IgD-negative memory B cell (primary cell): ENCODE results near the gene HOXA5. TPM values are rescaled to one million over a fixed set of nuclear protein-coding genes. Genes with fewer than 3 reads are reported as not detected.

Experiments
- H3K27ac Mint-ChIP-seq, 3 donors: one replicate each; pipeline ENCODE4 v1.8.0; 2020 to 2022; ENCODE audit warnings: mild to moderate bottlenecking in 3 of 3, mixed read lengths in 3 of 3, moderate library complexity in 1 of 3
- H3K27me3 Mint-ChIP-seq: one replicate; pipeline ENCODE4 v1.8.0; 2021; ENCODE audit warnings: mixed read lengths
- H3K36me3 Mint-ChIP-seq: one replicate; pipeline ENCODE4 v1.8.0; 2020; ENCODE audit warnings: mild to moderate bottlenecking, mixed read lengths
- H3K4me1 Mint-ChIP-seq, 3 donors: one replicate each; pipeline ENCODE4 v1.8.0; 2020 to 2022; ENCODE audit warnings: mixed read lengths in 3 of 3, mild to moderate bottlenecking in 1 of 3
- H3K4me3 Mint-ChIP-seq, 4 donors: one replicate each; pipeline ENCODE4 v1.8.0; 2020 to 2022; ENCODE audit warnings: mild to moderate bottlenecking in 4 of 4, mixed read lengths in 4 of 4, moderate library complexity in 3 of 4
- H3K9me3 Mint-ChIP-seq, 3 donors: one replicate each; pipeline ENCODE4 v1.8.0; 2020 to 2021; ENCODE audit warnings: mixed read lengths in 3 of 3, mild to moderate bottlenecking in 1 of 3
- polyA plus RNA-seq: library from polyadenylated mRNA; unstranded; fragments of 300-500 nt; fragmentation: Illumina TruSeq; gene quantifications from one replicate; pipeline ENCODE4 v1.2.3, GENCODE V29; 2021

The HOXA5 gene
- polyA plus RNA-seq, 1 donor from 2014 or later, result not detected

GRCh38 chr7:27105301-27106031 is 38.0 kb downstream of the HOXA5 start:
- peaks cover 37% of the 10 kb centered on the region for H3K27me3 Mint-ChIP-seq
- peaks cover 5% of the 10 kb centered on the region for H3K36me3 Mint-ChIP-seq
- peaks cover 5 to 19% (median 12%) of the 10 kb centered on the region in 3 donors for H3K4me1 Mint-ChIP-seq
- H3K27ac Mint-ChIP-seq, result no peak overlapping the region
- H3K9me3 Mint-ChIP-seq, result no peaks in the 10 kb centered on the region
- H3K4me3 Mint-ChIP-seq, result no peak overlapping the region

- no peak overlapping the region for H3K4me3 Mint-ChIP-seq
- no peaks in the 10 kb centered on the region for H3K9me3 Mint-ChIP-seq
- H3K4me1 Mint-ChIP-seq, result peaks cover 5 to 19% (median 16%) of the 10 kb centered on the region in 3 donors
- peaks cover 9% of the 10 kb centered on the region for H3K36me3 Mint-ChIP-seq
- peaks cover 39% of the 10 kb centered on the region for H3K27me3 Mint-ChIP-seq
- no peak overlapping the region for H3K27ac Mint-ChIP-seq
Measured at GRCh38 chr7:27104341-27105058, 39.0 kb downstream of the HOXA5 start.

GRCh38 chr7:27103489-27104226 is 39.8 kb downstream of the HOXA5 start:
- Mint-ChIP-seq H3K9me3 (no peaks in the 10 kb centered on the region), H3K4me3 (peak overlapping the region in 3 of 4 donors; percentile 63 to 72 (median 70)), H3K36me3 (peaks cover 7% of the 10 kb centered on the region), H3K27me3 (peaks cover 43% of the 10 kb centered on the region), H3K4me1 (peaks cover 5 to 24% (median 19%) of the 10 kb centered on the region in 3 donors), H3K27ac (peak overlapping the region in 1 of 3 donors; percentile 75)

- Mint-ChIP-seq H3K36me3 (peaks cover 7% of the 10 kb centered on the region), H3K27ac (peak within 1 kb of the TSS in 1 of 3 donors; percentile 50), H3K4me1 (peaks cover 5 to 25% (median 19%) of the 10 kb centered on the region in 3 donors), H3K9me3 (no peaks in the 10 kb centered on the region), H3K4me3 (peak within 1 kb of the TSS; percentile 3 to 81 (median 65)), H3K27me3 (peaks cover 47% of the 10 kb centered on the region)
Measured at GRCh38 chr7:27102581-27103442, 40.7 kb downstream of the HOXA5 start, which contains the start of gene HOXA2. TSS of gene HOXA2 (minus strand) at chr7:27102683. CDS start at chr7:27102500, 183 bp downstream.

GRCh38 chr7:27101957-27102580 is 41.4 kb downstream of the HOXA5 start:
- Mint-ChIP-seq H3K4me3 (peak overlapping the region in 3 of 4 donors; percentile 3 to 81 (median 64)), H3K9me3 (no peaks in the 10 kb centered on the region), H3K27me3 (peaks cover 54% of the 10 kb centered on the region), H3K4me1 (peaks cover 11 to 29% (median 23%) of the 10 kb centered on the region in 3 donors), H3K36me3 (peaks cover 7% of the 10 kb centered on the region), H3K27ac (no peak overlapping the region)

- no peaks in the 10 kb centered on the region for H3K9me3 Mint-ChIP-seq
- H3K36me3 Mint-ChIP-seq, result peaks cover 7% of the 10 kb centered on the region
- peaks cover 55% of the 10 kb centered on the region for H3K27me3 Mint-ChIP-seq
- H3K27ac Mint-ChIP-seq, result no peak overlapping the region
- peaks cover 12 to 30% (median 24%) of the 10 kb centered on the region in 3 donors for H3K4me1 Mint-ChIP-seq
- peak overlapping the region in 3 of 4 donors; percentile 63 to 81 (median 64) for H3K4me3 Mint-ChIP-seq
Measured at GRCh38 chr7:27101171-27101956, 42.1 kb downstream of the HOXA5 start.

GRCh38 chr7:27100694-27101170 is 42.7 kb downstream of the HOXA5 start:
- H3K4me3 Mint-ChIP-seq, result peak overlapping the region in 1 of 4 donors; percentile 63
- no peaks in the 10 kb centered on the region for H3K9me3 Mint-ChIP-seq
- peaks cover 55% of the 10 kb centered on the region for H3K27me3 Mint-ChIP-seq
- H3K36me3 Mint-ChIP-seq, result peaks cover 7% of the 10 kb centered on the region
- H3K4me1 Mint-ChIP-seq, result peaks cover 12 to 30% (median 24%) of the 10 kb centered on the region in 3 donors
- peak overlapping the region in 1 of 3 donors; percentile 23 for H3K27ac Mint-ChIP-seq

- Mint-ChIP-seq H3K4me1 (peaks cover 12 to 33% (median 29%) of the 10 kb centered on the region in 3 donors), H3K27me3 (peaks cover 55% of the 10 kb centered on the region)
Measured at GRCh38 chr7:27099453-27100370, 43.8 kb downstream of the HOXA5 start.

GRCh38 chr7:27098578-27099451 is 44.7 kb downstream of the HOXA5 start:
- Mint-ChIP-seq H3K27ac (peak overlapping the region in 1 of 3 donors; percentile 45), H3K36me3 (peaks cover 7% of the 10 kb centered on the region), H3K27me3 (peaks cover 50% of the 10 kb centered on the region), H3K9me3 (peaks cover 0 to 2% (median 0%) of the 10 kb centered on the region in 3 donors), H3K4me1 (peaks cover 15 to 31% (median 28%) of the 10 kb centered on the region in 3 donors), H3K4me3 (peak overlapping the region in 3 of 4 donors; percentile 39 to 63 (median 48))

More at GRCh38 chr7:27099453-27100370, 43.8 kb downstream of the HOXA5 start:
- Mint-ChIP-seq H3K9me3 (peaks cover 0 to 2% (median 0%) of the 10 kb centered on the region in 3 donors), H3K36me3 (peaks cover 7% of the 10 kb centered on the region), H3K4me3 (peak overlapping the region in 1 of 4 donors; percentile 63), H3K27ac (no peak overlapping the region)

- Mint-ChIP-seq H3K9me3 (peaks cover 0 to 2% (median 0%) of the 10 kb centered on the region in 3 donors), H3K27me3 (peaks cover 41% of the 10 kb centered on the region), H3K4me1 (peaks cover 15 to 29% (median 22%) of the 10 kb centered on the region in 3 donors), H3K4me3 (peak overlapping the region; percentile 80 to 96 (median 92)), H3K27ac (peak overlapping the region in 1 of 3 donors; percentile 30), H3K36me3 (peaks cover 7% of the 10 kb centered on the region)
Measured at GRCh38 chr7:27097686-27098577, 45.5 kb downstream of the HOXA5 start.
